ENCODE data around the gene PLA2G3.
"Not testable (repeated sequence)": the region's sequence is repeated elsewhere in the genome, so short reads cannot be mapped to it uniquely, and the experiment has no call there.

Gene PLA2G3

GRCh38 chr22:31098632-31099110 lies 41.6 kb downstream of the PLA2G3 start:
- no peak overlapping the region for H3K4me2 ChIP-seq
- H3K9ac ChIP-seq = no peak overlapping the region
- peaks cover 84% of the 10 kb centered on the region for H3K36me3 ChIP-seq

GRCh38 chr22:31097941-31098631 lies 42.2 kb downstream of the PLA2G3 start:
- Histone ChIP-seq H3K9me3 (no peaks in the 10 kb centered on the region), H3K4me1 (peaks cover 9% of the 10 kb centered on the region), H3K4me3 (no peak overlapping the region), H3K27me3 (no peaks in the 10 kb centered on the region), H3K4me2 (no peak overlapping the region), H3K27ac (no peak overlapping the region), H4K20me1 (no peaks in the 10 kb centered on the region; the same call in 1 of the 2 replicates), H3K36me3 (peaks cover 88% of the 10 kb centered on the region), H3K9ac (no peak overlapping the region)
- no peak for TF ChIP-seq Cebpa-rat (IDR thresholded peaks at IDR 0.05)

More at GRCh38 chr22:31098632-31099110, 41.6 kb downstream of the PLA2G3 start:
- no peak overlapping the region for H3K4me3 ChIP-seq
- TF ChIP-seq Cebpa-rat (IDR thresholded peaks at IDR 0.05) = no peak
- H3K4me1 ChIP-seq = peaks cover 7% of the 10 kb centered on the region
- H4K20me1 ChIP-seq = no peaks in the 10 kb centered on the region; the same call in 1 of the 2 replicates
- H3K9me3 ChIP-seq = no peaks in the 10 kb centered on the region
- H3K27me3 ChIP-seq = no peaks in the 10 kb centered on the region
- no peak overlapping the region for H3K27ac ChIP-seq

GRCh38 chr22:31097539-31097938 lies 42.8 kb downstream of the PLA2G3 start:
- Histone ChIP-seq H3K4me1 (peaks cover 14% of the 10 kb centered on the region), H3K36me3 (peaks cover 94% of the 10 kb centered on the region)
- H3K4me3 ChIP-seq, H3K9me3 ChIP-seq, H3K27me3 ChIP-seq, H3K9ac ChIP-seq, H3K4me2 ChIP-seq, H3K27ac ChIP-seq, H4K20me1 ChIP-seq: not testable (repeated sequence)

- no peaks in the 10 kb centered on the region for H3K9me3 ChIP-seq
- H3K27ac ChIP-seq = no peak overlapping the region
- H4K20me1 ChIP-seq = no peaks in the 10 kb centered on the region; the same call in 1 of the 2 replicates
- H3K4me1 ChIP-seq = peaks cover 22% of the 10 kb centered on the region
- no peak overlapping the region for H3K4me2 ChIP-seq
- no peak overlapping the region for H3K4me3 ChIP-seq
- peaks cover 95% of the 10 kb centered on the region for H3K36me3 ChIP-seq
- no peak overlapping the region for H3K9ac ChIP-seq
- TF ChIP-seq Cebpa-rat (IDR thresholded peaks at IDR 0.05) = no peak
- no peaks in the 10 kb centered on the region for H3K27me3 ChIP-seq
Measured at GRCh38 chr22:31096657-31097279, 43.5 kb downstream of the PLA2G3 start.

GRCh38 chr22:31095637-31096249 lies 44.6 kb downstream of the PLA2G3 start:
- Histone ChIP-seq H3K27me3 (no peaks in the 10 kb centered on the region), H3K9ac (no peak overlapping the region), H3K36me3 (peaks cover 96% of the 10 kb centered on the region), H3K4me3 (no peak overlapping the region), H3K9me3 (no peaks in the 10 kb centered on the region), H3K27ac (no peak overlapping the region), H3K4me2 (no peak overlapping the region), H3K4me1 (peaks cover 27% of the 10 kb centered on the region), H4K20me1 (no peaks in the 10 kb centered on the region; the same call in 1 of the 2 replicates)
- TF ChIP-seq Cebpa-rat (IDR thresholded peaks at IDR 0.05) = no peak

- peaks cover 29% of the 10 kb centered on the region for H3K4me1 ChIP-seq
- TF ChIP-seq Cebpa-rat (IDR thresholded peaks at IDR 0.05) = no peak
- H3K9ac ChIP-seq = no peak overlapping the region
- peaks cover 97% of the 10 kb centered on the region for H3K36me3 ChIP-seq
- no peaks in the 10 kb centered on the region; the same call in 1 of the 2 replicates for H4K20me1 ChIP-seq
- H3K9me3 ChIP-seq = no peaks in the 10 kb centered on the region
- no peak overlapping the region for H3K4me3 ChIP-seq
- H3K27ac ChIP-seq = no peak overlapping the region
- H3K4me2 ChIP-seq = no peak overlapping the region
- H3K27me3 ChIP-seq = no peaks in the 10 kb centered on the region
Measured at GRCh38 chr22:31094741-31095140, 45.6 kb downstream of the PLA2G3 start.

GRCh38 chr22:31094021-31094551 lies 46.2 kb downstream of the PLA2G3 start:
- H3K4me1 ChIP-seq = peaks cover 36% of the 10 kb centered on the region
- no peak overlapping the region for H3K4me3 ChIP-seq
- no peak overlapping the region for H3K4me2 ChIP-seq
- no peaks in the 10 kb centered on the region; the same call in 1 of the 2 replicates for H4K20me1 ChIP-seq
- H3K27ac ChIP-seq = peak overlapping the region; percentile 28; the same call in 1 of the 2 replicates
- no peaks in the 10 kb centered on the region for H3K27me3 ChIP-seq
- H3K36me3 ChIP-seq = peaks cover 95% of the 10 kb centered on the region
- no peak overlapping the region for H3K9ac ChIP-seq
- TF ChIP-seq Cebpa-rat (IDR thresholded peaks at IDR 0.05) = no peak
- H3K9me3 ChIP-seq = no peaks in the 10 kb centered on the region

GRCh38 chr22:31093086-31093850 lies 47.0 kb downstream of the PLA2G3 start:
- Histone ChIP-seq H4K20me1 (no peaks in the 10 kb centered on the region; the same call in 1 of the 2 replicates), H3K4me3 (no peak overlapping the region), H3K4me2 (peak overlapping the region; percentile 76), H3K9ac (0 out of 2 replicates have a peak overlapping the region, but pooled peaks have one; percentile 40), H3K9me3 (no peaks in the 10 kb centered on the region), H3K4me1 (peaks cover 44% of the 10 kb centered on the region), H3K36me3 (peaks cover 96% of the 10 kb centered on the region), H3K27me3 (no peaks in the 10 kb centered on the region), H3K27ac (peak overlapping the region; percentile 38)
- TF ChIP-seq Cebpa-rat (IDR thresholded peaks at IDR 0.05) = no peak

GRCh38 chr22:31092161-31092560 lies 48.1 kb downstream of the PLA2G3 start:
- H3K4me3 ChIP-seq = no peak overlapping the region
- H3K36me3 ChIP-seq = peaks cover 96% of the 10 kb centered on the region
- H3K27me3 ChIP-seq = no peaks in the 10 kb centered on the region
- H3K4me2 ChIP-seq = peak overlapping the region; percentile 76
- no peaks in the 10 kb centered on the region; the same call in 1 of the 2 replicates for H4K20me1 ChIP-seq
- peak overlapping the region; percentile 44; the same call in 1 of the 2 replicates for H3K9ac ChIP-seq
- H3K4me1 ChIP-seq = peaks cover 55% of the 10 kb centered on the region
- H3K9me3 ChIP-seq = no peaks in the 10 kb centered on the region
- peak overlapping the region; percentile 38; the same call in 1 of the 2 replicates for H3K27ac ChIP-seq
- no peak for TF ChIP-seq Cebpa-rat (IDR thresholded peaks at IDR 0.05)
